GM23338 (cell line): ENCODE data around the gene SLC16A11. TPM values are rescaled to one million over a fixed set of nuclear protein-coding genes. Genes with fewer than 3 reads are reported as not detected.
A peak's percentile ranks its signal among the peaks of the same experiment; 100 is the strongest.
"Not testable (repeated sequence)": the region's sequence is repeated elsewhere in the genome, so short reads cannot be mapped to it uniquely, and the experiment has no call there.

ENCODE experiments used
- ATAC-seq: fragments of 200-7000 bp; cut with Tn5 transposase; 3 replicates; pipeline ENCODE4 v1.9.1; 2020
- DNase-seq: peaks from one replicate; pipeline ENCODE4 v3.0.0-alpha.2; 2015; ENCODE audit warnings: low spot score
- H2AFZ ChIP-seq: fragments of 200-600 bp; sonication (generic); 2 replicates; pipeline ENCODE4 v1.8.0; 2016; ENCODE audit warnings: antibody characterized with exemption, mild to moderate bottlenecking, moderate library complexity
- H3F3A ChIP-seq: fragments of 200-600 bp; sonication (generic); replicated peaks from 2 replicates; pipeline ENCODE4 v1.8.0; 2017; ENCODE audit warnings: antibody characterized with exemption, mixed run types, low read depth
- H3K27ac ChIP-seq: fragments of 200-600 bp; sonication (generic); 2 replicates; pipeline ENCODE4 v1.6.1; 2016; ENCODE audit warnings: low read depth
- H3K27me3 ChIP-seq: fragments of 200-600 bp; sonication (generic); 2 replicates; pipeline ENCODE4 v1.8.0; 2016; ENCODE audit warnings: mild to moderate bottlenecking, mixed run types, moderate library complexity; ENCODE audit not compliant: insufficient read depth
- H3K36me3 ChIP-seq: fragments of 200-600 bp; sonication (generic); 2 replicates; pipeline ENCODE4 v1.8.0; 2016; ENCODE audit warnings: mild to moderate bottlenecking; ENCODE audit not compliant: insufficient read depth
- H3K4me1 ChIP-seq: fragments of 200-600 bp; sonication (generic); 2 replicates; pipeline ENCODE4 v1.8.0; 2016; ENCODE audit warnings: mild to moderate bottlenecking, moderate library complexity; ENCODE audit not compliant: insufficient read depth
- H3K4me2 ChIP-seq: fragments of 200-600 bp; sonication (generic); 2 replicates; pipeline ENCODE4 v1.7.1; 2017; ENCODE audit warnings: mixed run types
- H3K4me3 ChIP-seq: fragments of 200-600 bp; sonication (generic); 2 replicates; pipeline ENCODE4 v1.6.1; 2016; ENCODE audit warnings: mixed run types
- H3K79me2 ChIP-seq: fragments of 200-600 bp; sonication (generic); replicated peaks from 2 replicates; pipeline ENCODE4 v1.8.0; 2017; ENCODE audit warnings: mild to moderate bottlenecking; ENCODE audit not compliant: insufficient read depth
- H3K9me2 ChIP-seq: fragments of 200-600 bp; sonication (generic); 2 replicates; pipeline ENCODE4 v1.8.0; 2017; ENCODE audit not compliant: insufficient read depth
- H4K20me1 ChIP-seq: fragments of 200-600 bp; sonication (generic); replicated peaks from 2 replicates; pipeline ENCODE4 v1.8.0; 2017; ENCODE audit warnings: mild to moderate bottlenecking; ENCODE audit not compliant: insufficient read depth
- H3K27ac Mint-ChIP-seq: 2 replicates; pipeline ENCODE4 v1.8.0; 2020; ENCODE audit warnings: inconsistent platforms, mild to moderate bottlenecking, moderate library complexity, mixed read lengths
- H3K27me3 Mint-ChIP-seq: 3 replicates; pipeline ENCODE4 v1.8.0; 2022; ENCODE audit warnings: low read depth, mild to moderate bottlenecking, moderate library complexity, mixed read lengths, inconsistent platforms; ENCODE audit not compliant: insufficient read depth, poor library complexity
- H3K36me3 Mint-ChIP-seq: 3 replicates; pipeline ENCODE4 v1.8.0; 2021; ENCODE audit warnings: low read depth, mild to moderate bottlenecking, inconsistent platforms, moderate library complexity, mixed read lengths
- H3K4me1 Mint-ChIP-seq: 3 replicates; pipeline ENCODE4 v1.8.0; 2020; ENCODE audit warnings: mild to moderate bottlenecking, inconsistent platforms, mixed read lengths
- H3K4me3 Mint-ChIP-seq: 3 replicates; pipeline ENCODE4 v1.8.0; 2021; ENCODE audit warnings: moderate library complexity, mild to moderate bottlenecking, inconsistent platforms, mixed read lengths
- H3K9me3 Mint-ChIP-seq: 3 replicates; pipeline ENCODE4 v1.8.0; 2020; ENCODE audit warnings: moderate library complexity, mild to moderate bottlenecking, inconsistent platforms, mixed read lengths
- CREB1 ChIP-seq: fragments of 250-450 bp; sonication (Bioruptor Pico); IDR thresholded peaks from 2 replicates; pipeline ENCODE4 v1.5.0; 2020; ENCODE audit warnings: low read depth, mild to moderate bottlenecking, moderate library complexity
- EZH2phosphoT487 ChIP-seq: fragments of 200-600 bp; sonication (generic); IDR thresholded peaks from one replicate; pipeline ENCODE4 v1.8.1; 2018; ENCODE audit warnings: antibody characterized with exemption; ENCODE audit not compliant: unreplicated experiment
- NANOG ChIP-seq: IDR thresholded peaks from 2 replicates; pipeline ENCODE4 v1.6.1; 2016; ENCODE audit warnings: antibody characterized with exemption, borderline replicate concordance
- POLR2AphosphoS5 ChIP-seq: IDR thresholded peaks from 2 replicates; pipeline ENCODE4 v1.6.1; 2016; ENCODE audit warnings: antibody characterized with exemption, low read depth
- STAT1 ChIP-seq: IDR thresholded peaks from one replicate; pipeline ENCODE4 v1.6.1; 2016; ENCODE audit warnings: antibody characterized with exemption; ENCODE audit not compliant: unreplicated experiment
- ZNF331 ChIP-seq: fragments of 250-450 bp; sonication (Bioruptor Pico); IDR thresholded peaks from 2 replicates; pipeline ENCODE4 v1.5.0; 2020; ENCODE audit warnings: low read depth, mild to moderate bottlenecking, moderate library complexity
- long read RNA-seq: library from polyadenylated mRNA; unstranded; transcript quantifications from one replicate; pipeline ENCODE4 v2.0.0, GENCODE V29; 2020; ENCODE audit not compliant: unreplicated experiment
- polyA plus RNA-seq: library from polyadenylated mRNA; unstranded; fragments of >200 nt; fragmentation: Nextera tagmentation; extraction: Ambion mirVana; gene quantifications from 2 replicates; pipeline ENCODE4 v1.2.1, GENCODE V29; 2016
- total RNA-seq: library from RNA; depleted of rRNA; stranded (reverse); fragments of >200 nt; shearing (Covaris generic); gene quantifications from 2 replicates; pipeline ENCODE4 v1.2.3, GENCODE V29; 2014; rRNA removed

The SLC16A11 gene, protein sequence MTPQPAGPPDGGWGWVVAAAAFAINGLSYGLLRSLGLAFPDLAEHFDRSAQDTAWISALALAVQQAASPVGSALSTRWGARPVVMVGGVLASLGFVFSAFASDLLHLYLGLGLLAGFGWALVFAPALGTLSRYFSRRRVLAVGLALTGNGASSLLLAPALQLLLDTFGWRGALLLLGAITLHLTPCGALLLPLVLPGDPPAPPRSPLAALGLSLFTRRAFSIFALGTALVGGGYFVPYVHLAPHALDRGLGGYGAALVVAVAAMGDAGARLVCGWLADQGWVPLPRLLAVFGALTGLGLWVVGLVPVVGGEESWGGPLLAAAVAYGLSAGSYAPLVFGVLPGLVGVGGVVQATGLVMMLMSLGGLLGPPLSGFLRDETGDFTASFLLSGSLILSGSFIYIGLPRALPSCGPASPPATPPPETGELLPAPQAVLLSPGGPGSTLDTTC
- total RNA-seq (0.42 TPM in 1 of 2 replicates, not detected in the other), polyA plus RNA-seq (0.68 and 1.4 TPM in 2 replicates)
- long read RNA-seq: 0 reads

GRCh38 chr17:7043497-7044198, at the start of gene SLC16A11:
SLC16A11 (minus strand) TSS chr17:7044092; CDS start chr17:7043513, 579 bp downstream.
- peaks cover 14% of the 10 kb centered on the region; the same call in 1 of the 2 replicates for H3F3A ChIP-seq
- TF ChIP-seq NANOG (no peak), EZH2phosphoT487 (no peak), ZNF331 (CRISPR knock-in tag) (no peak), CREB1 (no peak), POLR2AphosphoS5 (no peak), STAT1 (no peak)
- Mint-ChIP-seq H3K36me3 (no peaks in the 10 kb centered on the region), H3K27me3 (peaks cover 48% of the 10 kb centered on the region), H3K4me1 (peaks cover 26% of the 10 kb centered on the region), H3K9me3 (no peaks in the 10 kb centered on the region), H3K4me3 (peak within 1 kb of the TSS; percentile 72), H3K27ac (no peak within 1 kb of the TSS)
- peak within 1 kb of the TSS; percentile 94 for H3K4me2 ChIP-seq
- H3K27me3 ChIP-seq: peaks cover 68% of the 10 kb centered on the region
- peak; percentile 49 for DNase-seq
- H3K27ac ChIP-seq: no peak within 1 kb of the TSS
- H3K4me1 ChIP-seq: peaks cover 18% of the 10 kb centered on the region; the same call in 1 of the 2 replicates
- peak within 1 kb of the TSS; percentile 91 for H2AFZ ChIP-seq
- peak within 1 kb of the TSS; percentile 79 for H3K4me3 ChIP-seq
- H3K36me3 ChIP-seq: no peaks in the 10 kb centered on the region
- H4K20me1 ChIP-seq: peaks cover 6% of the 10 kb centered on the region
- no peaks in the 10 kb centered on the region for H3K79me2 ChIP-seq
- ATAC-seq: peak; percentile 34
- H3K9me2 ChIP-seq: no peaks in the 10 kb centered on the region

DNA sequence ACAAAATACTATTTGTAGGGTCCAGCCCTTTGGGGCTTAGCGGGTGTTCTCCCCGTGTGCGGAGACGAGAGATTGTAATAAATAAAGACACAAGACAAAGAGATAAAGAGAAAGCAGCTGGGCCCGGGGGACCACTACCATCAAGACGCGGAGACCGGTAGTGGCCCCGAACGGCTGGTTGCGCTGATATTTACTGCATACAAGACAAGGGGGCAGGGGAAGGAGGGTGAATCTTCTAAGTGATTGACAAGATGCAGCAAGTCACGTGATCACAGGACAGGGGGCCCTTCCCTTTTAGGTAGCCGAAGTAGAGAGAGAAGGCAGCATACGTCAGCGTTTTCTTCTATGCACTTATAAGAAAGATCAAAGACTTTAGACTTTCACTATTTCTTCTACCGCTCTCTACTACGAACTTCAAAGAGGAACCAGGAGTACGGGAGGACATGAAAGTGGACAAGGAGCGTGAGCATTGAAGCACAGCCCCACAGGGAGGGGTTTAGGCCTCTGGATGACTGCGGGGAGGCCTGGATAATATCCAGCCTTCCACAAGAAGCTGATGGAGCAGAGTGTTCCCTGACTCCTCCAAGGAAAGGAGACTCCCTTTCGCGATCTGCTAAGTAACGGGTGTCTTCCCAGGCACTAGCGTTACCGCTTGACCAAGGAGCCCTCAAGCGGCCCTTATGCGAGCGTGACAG, 47.6 kb upstream of the SLC16A11 start:
- not testable (repeated sequence) for H3K36me3 Mint-ChIP-seq, H3K27ac Mint-ChIP-seq, H3K4me3 ChIP-seq, H3K4me1 ChIP-seq, H3K27ac ChIP-seq, H3K4me3 Mint-ChIP-seq, H4K20me1 ChIP-seq, H3K4me2 ChIP-seq, H3F3A ChIP-seq, H3K36me3 ChIP-seq, H3K9me2 ChIP-seq, H3K79me2 ChIP-seq, DNase-seq, ATAC-seq, H3K9me3 Mint-ChIP-seq, H3K27me3 ChIP-seq
- H2AFZ ChIP-seq: peak overlapping the region; percentile 83
- Mint-ChIP-seq H3K27me3 (peaks cover 11% of the 10 kb centered on the region), H3K4me1 (peaks cover 11% of the 10 kb centered on the region)

- H3K79me2 ChIP-seq, H3K36me3 ChIP-seq, H3K4me3 ChIP-seq, ATAC-seq, H3K4me1 ChIP-seq, H3K27me3 ChIP-seq, H3K36me3 Mint-ChIP-seq, H3K9me3 Mint-ChIP-seq, H3K9me2 ChIP-seq, H3K4me2 ChIP-seq, H3K27ac ChIP-seq, H4K20me1 ChIP-seq, H3K4me1 Mint-ChIP-seq, H3K4me3 Mint-ChIP-seq, DNase-seq, H3F3A ChIP-seq, H3K27ac Mint-ChIP-seq, H2AFZ ChIP-seq: not testable (repeated sequence)
- H3K27me3 Mint-ChIP-seq: peaks cover 14% of the 10 kb centered on the region
Measured at GRCh38 chr17:7089570-7089969, 45.7 kb upstream of the SLC16A11 start.

DNA sequence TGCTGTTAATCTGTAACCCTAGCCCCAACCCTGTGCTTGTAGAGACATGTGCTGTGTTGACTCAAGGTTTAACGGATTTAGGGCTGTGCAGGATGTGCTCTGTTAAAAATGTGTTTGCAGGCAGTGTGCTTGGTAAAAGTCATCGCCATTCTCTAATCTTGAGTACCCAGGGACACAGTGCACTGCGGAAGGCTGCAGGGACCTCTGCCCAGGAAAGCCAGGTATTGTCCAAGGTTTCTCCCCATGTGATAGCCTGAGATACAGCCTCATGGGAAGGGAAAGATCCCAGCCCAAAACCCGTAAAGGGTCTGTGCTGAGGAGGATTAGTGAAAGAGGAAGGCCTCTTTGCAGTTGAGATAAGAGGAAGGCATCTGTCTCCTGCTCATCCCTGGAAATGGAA, 44.5 kb upstream of the SLC16A11 start:
- not testable (repeated sequence) for H3K9me3 Mint-ChIP-seq, H3K4me2 ChIP-seq, H3K79me2 ChIP-seq, H3K27me3 ChIP-seq, H3K4me1 Mint-ChIP-seq, H3F3A ChIP-seq, H3K27ac Mint-ChIP-seq, H4K20me1 ChIP-seq, H3K27me3 Mint-ChIP-seq, H3K4me3 ChIP-seq, H3K9me2 ChIP-seq, H3K4me1 ChIP-seq, H3K27ac ChIP-seq, H3K4me3 Mint-ChIP-seq, H3K36me3 Mint-ChIP-seq, DNase-seq, H3K36me3 ChIP-seq, ATAC-seq
- peak overlapping the region; percentile 85 for H2AFZ ChIP-seq
